Measurements from ENCODE around the gene OR12D2.

GRCh38 chr6:29425075-29425474, 29.6 kb downstream of the OR12D2 start:
- TF ChIP-seq CTCF (IDR thresholded peaks at IDR 0.05) (no peak), POLR2AphosphoS5 (IDR thresholded peaks at IDR 0.05) (no peak)

All from stomach (tissue), 4 donors.